ENCODE results near the gene C2. TPM values are rescaled to one million over a fixed set of nuclear protein-coding genes. Genes with fewer than 3 reads are reported as not detected.
"Not testable (repeated sequence)": the region's sequence is repeated elsewhere in the genome, so short reads cannot be mapped to it uniquely, and the experiment has no call there.

The C2 gene
- total RNA-seq, 2 experiments from 2014 or later, result 0.97 to 1.0 TPM

DNA sequence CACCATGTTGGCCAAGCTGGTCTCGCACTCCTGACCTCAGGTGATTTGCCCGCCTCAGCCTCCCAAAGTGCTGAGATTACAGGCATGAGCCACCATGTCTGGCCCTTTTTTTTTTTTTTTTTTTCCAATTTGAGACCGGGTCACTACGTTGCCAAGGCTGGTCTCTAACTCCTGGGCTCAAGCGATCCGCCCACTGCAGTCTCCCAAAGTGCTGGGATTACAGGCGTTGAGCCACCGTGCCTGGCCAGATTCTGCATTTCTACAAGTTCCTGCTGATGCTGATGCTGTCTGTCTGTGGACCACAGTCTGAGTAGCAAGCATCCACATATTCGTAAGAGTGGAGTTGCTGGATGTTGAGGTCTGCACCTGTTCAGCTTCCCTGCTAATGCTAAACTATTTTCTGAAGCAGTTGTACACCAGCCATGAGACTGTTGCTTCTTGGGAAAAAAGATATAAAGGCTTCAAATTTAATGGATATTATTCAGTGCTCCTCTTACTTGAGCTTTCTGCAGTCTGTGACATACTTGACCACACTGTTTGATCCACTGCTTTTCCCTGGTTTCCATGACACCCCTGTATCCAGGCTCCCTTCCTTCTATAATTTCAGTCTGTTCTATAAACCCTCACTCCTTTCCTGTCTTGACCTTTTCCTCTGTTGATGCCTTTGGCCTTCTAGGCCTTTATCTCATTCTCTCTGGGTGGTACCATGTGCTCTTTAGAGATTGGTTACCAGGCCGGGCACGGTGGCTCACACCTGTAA is 15.5 kb upstream of the C2 start:
- intact Hi-C loops (cut with micrococcal nuclease), result no loop called here
- H3K9me3 Mint-ChIP-seq, result no peaks in the 10 kb centered on the region

DNA sequence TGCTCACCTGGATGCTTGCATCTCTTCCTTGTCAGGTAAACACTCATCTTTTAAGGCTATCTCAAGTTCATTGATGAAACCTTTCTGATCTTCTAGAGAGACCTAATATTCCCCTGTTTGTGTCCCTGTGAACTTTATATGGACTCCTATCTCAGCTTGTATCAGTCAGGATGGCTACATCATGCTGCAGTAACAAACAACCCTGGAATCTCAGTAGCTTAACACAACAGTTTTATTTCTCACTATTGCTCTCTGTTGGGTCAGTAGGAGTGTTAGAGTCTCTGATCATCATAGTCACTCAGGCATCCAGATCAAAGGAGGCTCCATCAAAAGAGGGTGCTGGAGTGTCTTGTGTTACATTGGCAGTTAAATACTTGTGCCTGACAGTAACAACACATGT is 12.2 kb upstream of the C2 start:
- Mint-ChIP-seq H3K36me3 (no peaks in the 10 kb centered on the region), H3K4me1 (ENCODE audit: low read depth) (peaks cover 6% of the 10 kb centered on the region), H3K9me3 (no peaks in the 10 kb centered on the region), H3K4me3 (no peak overlapping the region), H3K27me3 (peaks cover 3% of the 10 kb centered on the region), H3K27ac (no peak overlapping the region)
- DNase-seq, result no peak
- CTCF ChIA-PET, result no interaction called here
- intact Hi-C loops (cut with micrococcal nuclease), result no loop called here
- POLR2A ChIA-PET, result no interaction called here

More for the DNA sequence above, 15.5 kb upstream of the C2 start:
- CTCF ChIA-PET, result interaction anchor here (1.4 kb wide), 1 partner anchor 8 kb away, joined by 3 read pairs; no protein-coding TSS in a partner anchor
- Mint-ChIP-seq H3K27me3 (peaks cover 3% of the 10 kb centered on the region), H3K4me1 (ENCODE audit: low read depth) (peaks cover 12% of the 10 kb centered on the region), H3K27ac (no peak overlapping the region), H3K36me3 (no peaks in the 10 kb centered on the region), H3K4me3 (no peak overlapping the region)
- POLR2A ChIA-PET, result interaction anchor here (1.1 kb wide), 1 partner anchor 14 kb away, joined by 3 read pairs; the partner anchor contains the start of gene EHMT2
- no peak for DNase-seq

DNA sequence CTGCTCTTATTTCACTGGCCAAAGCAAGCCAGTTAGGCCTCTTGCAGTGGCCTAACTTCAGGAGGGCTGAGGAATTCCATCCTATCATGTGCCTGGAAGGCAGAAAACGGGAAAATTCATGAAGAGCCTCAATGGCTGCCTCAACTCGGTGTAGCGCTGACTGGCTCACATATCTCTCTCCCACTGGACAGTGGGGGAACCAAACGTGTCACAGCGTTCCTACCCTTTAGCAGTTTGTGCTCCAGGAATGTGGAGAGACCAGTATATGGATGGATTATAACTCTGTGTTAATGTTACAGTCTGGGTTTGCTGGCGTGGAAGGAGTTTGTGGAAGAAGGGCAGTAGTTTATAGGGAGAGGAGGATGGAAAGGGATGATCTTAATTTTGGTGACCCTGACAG is 11.8 kb upstream of the C2 start:
- CTCF ChIA-PET, result no interaction called here

DNA sequence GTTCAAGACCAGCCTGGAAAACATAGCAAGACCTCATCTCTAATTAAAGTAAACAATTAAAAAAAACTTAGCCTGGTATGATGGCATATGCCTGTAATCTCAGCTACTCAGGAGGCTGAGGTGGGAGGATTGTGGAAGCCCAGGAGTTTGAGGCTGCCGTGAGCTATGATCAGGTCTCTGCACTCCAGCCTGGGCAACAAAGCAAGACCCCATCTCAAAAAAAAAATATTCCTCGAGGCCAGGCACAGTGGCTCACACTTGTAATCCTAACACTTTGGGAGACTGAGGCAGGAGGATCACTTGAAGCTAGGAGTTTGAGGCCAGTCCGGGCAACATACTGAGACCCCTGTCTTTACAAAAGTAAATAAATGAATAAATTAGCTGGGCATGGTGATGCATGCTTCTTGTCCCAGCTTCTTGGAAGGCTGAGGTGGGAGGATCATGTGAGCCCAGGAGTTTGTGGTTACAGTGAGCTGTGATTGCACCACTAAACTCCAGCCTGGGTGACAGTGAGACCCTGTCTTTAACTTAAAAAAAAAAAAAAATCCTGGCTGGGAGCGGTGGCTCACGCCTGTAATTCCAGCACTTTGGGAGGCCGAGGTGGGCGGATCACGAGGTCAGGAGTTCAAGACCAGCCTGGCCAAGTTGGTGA is 9.3 kb upstream of the C2 start:
- no peaks in the 10 kb centered on the region for H3K36me3 Mint-ChIP-seq
- peaks cover 3% of the 10 kb centered on the region for H3K27me3 Mint-ChIP-seq
- no peaks in the 10 kb centered on the region for H3K9me3 Mint-ChIP-seq
- H3K4me1 Mint-ChIP-seq (ENCODE audit: low read depth), result no peaks in the 10 kb centered on the region
- H3K27ac Mint-ChIP-seq, result no peak overlapping the region
- POLR2A ChIA-PET, result interaction anchor here (0.8 kb wide), 1 partner anchor 260 kb away, joined by 4 read pairs; no protein-coding TSS in a partner anchor
- no peak for DNase-seq
- H3K4me3 Mint-ChIP-seq, result no peak overlapping the region
- intact Hi-C loops (cut with micrococcal nuclease), result no loop called here
- CTCF ChIA-PET, result no interaction called here

More for the DNA sequence above, 11.8 kb upstream of the C2 start:
- H3K4me1 Mint-ChIP-seq (ENCODE audit: low read depth), result peaks cover 4% of the 10 kb centered on the region
- peaks cover 3% of the 10 kb centered on the region for H3K27me3 Mint-ChIP-seq
- no peak overlapping the region for H3K27ac Mint-ChIP-seq
- POLR2A ChIA-PET, result no interaction called here
- no peaks in the 10 kb centered on the region for H3K9me3 Mint-ChIP-seq
- intact Hi-C loops (cut with micrococcal nuclease), result no loop called here
- no peak overlapping the region for H3K4me3 Mint-ChIP-seq
- no peak for DNase-seq
- no peaks in the 10 kb centered on the region for H3K36me3 Mint-ChIP-seq

DNA sequence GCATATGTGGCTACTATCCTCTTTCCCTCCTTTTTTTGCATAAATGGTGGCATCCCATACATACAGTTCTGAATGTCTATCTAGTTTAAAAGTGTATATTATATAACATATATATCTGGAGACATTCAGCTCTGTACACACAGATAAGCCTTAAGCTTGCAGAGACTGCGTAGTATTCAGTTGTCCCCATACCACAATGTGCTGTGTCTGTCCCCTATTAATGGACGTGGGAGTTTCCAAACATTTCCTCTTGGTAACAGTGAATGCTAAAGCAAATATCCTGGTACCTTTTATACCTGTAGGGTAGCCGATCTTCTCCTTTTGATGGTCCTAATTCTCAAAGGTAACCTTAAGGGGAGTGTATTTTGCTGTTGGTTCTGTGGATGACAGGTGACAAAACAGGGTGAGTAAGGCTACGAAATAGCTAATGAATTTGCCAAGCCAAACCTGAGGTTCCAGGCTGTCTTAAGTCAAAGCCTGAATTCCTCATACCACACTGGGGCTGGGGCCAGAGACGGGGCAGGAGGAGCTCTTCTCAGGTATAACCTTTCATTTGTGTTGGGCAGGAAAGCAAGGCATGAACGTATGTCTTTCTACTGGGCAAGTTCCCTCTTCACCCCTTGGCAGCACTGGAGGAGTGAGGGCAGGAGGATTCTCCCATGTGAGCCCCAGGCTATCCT is 7.8 kb upstream of the C2 start:
- ChIA-PET POLR2A (no interaction called here), CTCF (interaction anchor here (1.4 kb wide), 1 partner anchor 33 kb away, joined by 3 read pairs; no protein-coding TSS in a partner anchor)
- Mint-ChIP-seq H3K36me3 (no peaks in the 10 kb centered on the region), H3K9me3 (no peaks in the 10 kb centered on the region), H3K27ac (no peak overlapping the region), H3K27me3 (peaks cover 3% of the 10 kb centered on the region), H3K4me1 (ENCODE audit: low read depth) (no peaks in the 10 kb centered on the region), H3K4me3 (no peak overlapping the region)
- no peak for DNase-seq
- intact Hi-C loops (cut with micrococcal nuclease), result no loop called here

DNA sequence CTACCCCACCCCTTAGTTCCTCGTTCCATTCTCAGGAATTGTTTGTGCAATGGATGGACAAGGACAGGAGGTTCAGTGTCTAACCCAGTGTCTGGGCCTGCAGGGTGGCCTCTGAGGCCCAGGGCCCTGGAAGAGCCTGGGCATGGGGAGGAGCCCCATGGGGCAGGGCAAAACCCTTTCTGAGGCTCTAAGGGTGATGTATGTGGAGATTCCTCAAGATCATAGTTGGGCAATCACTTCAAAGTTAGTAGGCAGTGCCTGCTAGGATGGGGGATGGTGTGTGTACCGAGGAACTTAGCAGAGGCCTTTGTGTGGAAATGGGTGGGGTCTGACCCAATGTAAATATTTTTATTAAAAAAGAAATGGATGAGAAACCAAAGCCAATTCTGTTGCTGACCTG is 6.7 kb upstream of the C2 start:
- CTCF ChIA-PET, result no interaction called here
- Mint-ChIP-seq H3K27me3 (peaks cover 2% of the 10 kb centered on the region), H3K4me1 (ENCODE audit: low read depth) (no peaks in the 10 kb centered on the region)

DNA sequence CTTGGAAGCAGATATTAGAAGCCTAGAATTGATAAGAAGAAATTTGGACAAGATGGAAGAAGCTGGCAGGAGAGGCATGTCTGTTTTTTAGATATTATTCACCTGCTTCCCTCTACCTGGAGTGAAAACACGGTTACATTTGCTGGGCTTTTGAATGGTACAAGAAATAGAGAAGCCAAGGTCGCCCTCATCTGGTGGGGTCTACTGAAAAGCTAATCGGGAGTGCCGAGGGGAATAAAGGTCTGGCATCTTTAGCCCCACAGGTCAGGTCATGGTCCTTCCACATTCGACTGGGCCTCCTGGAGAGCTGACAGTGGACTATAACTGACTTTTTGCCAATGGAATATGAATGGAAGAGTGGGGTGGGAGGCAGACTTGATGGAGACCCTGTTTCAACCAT is 4.6 kb upstream of the C2 start:
- intact Hi-C loops (cut with micrococcal nuclease), result no loop called here
- POLR2A ChIA-PET, result no interaction called here
- H3K4me1 Mint-ChIP-seq (ENCODE audit: low read depth), result no peaks in the 10 kb centered on the region
- no peaks in the 10 kb centered on the region for H3K27me3 Mint-ChIP-seq
- H3K9me3 Mint-ChIP-seq, result no peaks in the 10 kb centered on the region
- peak; percentile 56 for DNase-seq
- no peak overlapping the region for H3K4me3 Mint-ChIP-seq
- CTCF ChIA-PET, result interaction anchor here (0.6 to 1.1 kb wide), 4 partner anchors 60 to 273 kb away, joined by 3 read pairs; no protein-coding TSS in a partner anchor
- H3K27ac Mint-ChIP-seq, result no peak overlapping the region
- H3K36me3 Mint-ChIP-seq, result no peaks in the 10 kb centered on the region

More for the DNA sequence above, 6.7 kb upstream of the C2 start:
- no peak for DNase-seq
- POLR2A ChIA-PET, result no interaction called here
- Mint-ChIP-seq H3K4me3 (no peak overlapping the region), H3K9me3 (no peaks in the 10 kb centered on the region), H3K36me3 (no peaks in the 10 kb centered on the region), H3K27ac (no peak overlapping the region)
- intact Hi-C loops (cut with micrococcal nuclease), result no loop called here

DNA sequence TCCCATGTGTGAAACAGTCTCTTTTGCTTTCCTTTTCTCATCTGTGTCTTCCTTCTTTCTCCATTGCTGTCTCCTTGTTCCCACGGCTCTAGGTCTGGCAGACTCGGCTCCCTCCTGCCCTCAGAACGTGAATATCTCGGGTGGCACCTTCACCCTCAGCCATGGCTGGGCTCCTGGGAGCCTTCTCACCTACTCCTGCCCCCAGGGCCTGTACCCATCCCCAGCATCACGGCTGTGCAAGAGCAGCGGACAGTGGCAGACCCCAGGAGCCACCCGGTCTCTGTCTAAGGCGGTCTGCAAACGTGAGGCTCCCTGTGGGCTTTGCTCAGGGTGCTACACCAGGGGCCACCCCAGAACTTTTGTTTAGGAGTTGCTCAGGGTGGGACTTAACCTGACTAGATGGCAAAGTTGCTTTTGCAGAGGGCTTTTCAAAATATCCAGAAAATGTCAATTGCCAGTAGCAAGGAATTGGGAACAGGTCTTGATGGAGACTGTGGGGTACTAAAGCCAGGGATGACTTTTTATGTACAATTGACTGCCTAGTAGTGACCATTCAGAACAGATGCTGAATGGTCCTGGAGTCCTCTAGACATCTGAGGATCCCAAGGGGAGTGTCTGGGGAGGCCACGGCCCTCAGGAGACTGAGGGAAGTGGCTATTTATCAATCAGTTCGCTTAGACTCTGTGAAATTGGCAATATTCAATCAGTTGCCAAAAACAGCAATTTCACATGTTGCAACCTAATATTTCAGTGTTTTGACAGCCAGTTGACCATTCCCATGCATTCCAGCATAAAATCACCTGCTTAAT is 550 bp downstream of the C2 start:
- POLR2A ChIA-PET, result no interaction called here
- no peaks in the 10 kb centered on the region for H3K4me1 Mint-ChIP-seq (ENCODE audit: low read depth)
- intact Hi-C loops (cut with micrococcal nuclease), result no loop called here
- no peaks in the 10 kb centered on the region for H3K9me3 Mint-ChIP-seq
- no peak overlapping the region for H3K27ac Mint-ChIP-seq
- H3K4me3 Mint-ChIP-seq, result no peak overlapping the region
- H3K27me3 Mint-ChIP-seq, result no peaks in the 10 kb centered on the region
- no peaks in the 10 kb centered on the region for H3K36me3 Mint-ChIP-seq
- CTCF ChIA-PET, result no interaction called here
- DNase-seq, result no peak

DNA sequence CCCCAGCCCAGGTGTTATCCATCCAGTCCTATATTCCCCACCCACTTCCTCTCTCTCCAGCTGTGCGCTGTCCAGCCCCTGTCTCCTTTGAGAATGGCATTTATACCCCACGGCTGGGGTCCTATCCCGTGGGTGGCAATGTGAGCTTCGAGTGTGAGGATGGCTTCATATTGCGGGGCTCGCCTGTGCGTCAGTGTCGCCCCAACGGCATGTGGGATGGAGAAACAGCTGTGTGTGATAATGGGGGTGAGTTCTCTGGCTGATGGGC is 1.1 kb downstream of the C2 start:
- DNase-seq, result no peak
- H3K9me3 Mint-ChIP-seq, result no peaks in the 10 kb centered on the region
- peaks cover 2% of the 10 kb centered on the region for H3K27me3 Mint-ChIP-seq
- H3K27ac Mint-ChIP-seq, result no peak overlapping the region
- no peaks in the 10 kb centered on the region for H3K36me3 Mint-ChIP-seq
- intact Hi-C loops (cut with micrococcal nuclease), result no loop called here
- no peak overlapping the region for H3K4me3 Mint-ChIP-seq
- ChIA-PET CTCF (interaction anchor here (0.5 kb wide), 1 partner anchor 15 kb away, joined by 3 read pairs; no protein-coding TSS in a partner anchor), POLR2A (no interaction called here)
- H3K4me1 Mint-ChIP-seq (ENCODE audit: low read depth), result no peaks in the 10 kb centered on the region

DNA sequence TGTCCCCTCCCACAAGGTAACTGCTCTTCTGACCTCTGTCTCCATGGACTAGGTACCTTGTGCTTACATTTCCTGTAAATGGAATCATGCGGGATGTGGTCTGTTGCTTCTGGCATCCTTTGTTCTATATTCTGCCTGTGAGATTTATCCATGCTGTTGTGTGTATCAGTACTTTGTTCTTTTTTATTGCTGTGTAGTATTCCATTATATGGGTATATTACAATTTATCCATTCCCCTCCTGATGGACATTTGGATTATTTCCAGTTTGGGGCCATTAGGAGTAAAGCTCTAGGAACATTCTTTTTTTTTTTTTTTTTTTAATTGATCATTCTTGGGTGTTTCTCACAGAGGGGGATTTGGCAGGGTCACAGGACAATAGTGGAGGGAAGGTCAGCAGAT is 3.4 kb downstream of the C2 start:
- no peaks in the 10 kb centered on the region for H3K4me1 Mint-ChIP-seq (ENCODE audit: low read depth)
- intact Hi-C loops (cut with micrococcal nuclease), result no loop called here
- no peak overlapping the region for H3K4me3 Mint-ChIP-seq
- no peaks in the 10 kb centered on the region for H3K9me3 Mint-ChIP-seq
- H3K27ac Mint-ChIP-seq, result no peak overlapping the region
- DNase-seq, result no peak
- peaks cover 2% of the 10 kb centered on the region for H3K27me3 Mint-ChIP-seq
- H3K36me3 Mint-ChIP-seq, result no peaks in the 10 kb centered on the region
- ChIA-PET CTCF (interaction anchor here (0.6 kb wide), 1 partner anchor 22 kb away, joined by 3 read pairs; no protein-coding TSS in a partner anchor), POLR2A (no interaction called here)

DNA sequence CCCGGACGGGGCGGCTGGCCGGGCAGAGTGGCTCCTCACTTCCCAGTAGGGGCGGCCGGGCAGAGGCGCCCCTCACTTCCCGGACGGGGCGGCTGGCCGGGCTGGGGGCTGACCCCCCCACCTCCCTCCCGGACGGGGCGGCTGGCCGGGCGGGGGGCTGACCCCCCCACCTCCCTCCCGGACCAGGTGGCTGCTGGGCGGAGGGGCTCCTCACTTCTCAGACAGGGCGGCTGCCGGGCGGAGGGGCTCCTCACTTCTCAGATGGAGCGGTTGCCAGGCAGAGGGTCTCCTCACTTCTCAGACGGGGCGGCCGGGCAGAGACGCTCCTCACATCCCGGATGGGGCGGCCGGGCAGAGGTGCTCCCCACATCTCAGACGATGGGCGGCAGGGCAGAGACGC is 4.6 kb downstream of the C2 start:
- DNase-seq; H3K9me3 Mint-ChIP-seq; H3K27me3 Mint-ChIP-seq; H3K27ac Mint-ChIP-seq; H3K36me3 Mint-ChIP-seq; CTCF ChIA-PET; H3K4me1 Mint-ChIP-seq (ENCODE audit: low read depth); POLR2A ChIA-PET; intact Hi-C loops (cut with micrococcal nuclease); H3K4me3 Mint-ChIP-seq: not testable (repeated sequence)

DNA sequence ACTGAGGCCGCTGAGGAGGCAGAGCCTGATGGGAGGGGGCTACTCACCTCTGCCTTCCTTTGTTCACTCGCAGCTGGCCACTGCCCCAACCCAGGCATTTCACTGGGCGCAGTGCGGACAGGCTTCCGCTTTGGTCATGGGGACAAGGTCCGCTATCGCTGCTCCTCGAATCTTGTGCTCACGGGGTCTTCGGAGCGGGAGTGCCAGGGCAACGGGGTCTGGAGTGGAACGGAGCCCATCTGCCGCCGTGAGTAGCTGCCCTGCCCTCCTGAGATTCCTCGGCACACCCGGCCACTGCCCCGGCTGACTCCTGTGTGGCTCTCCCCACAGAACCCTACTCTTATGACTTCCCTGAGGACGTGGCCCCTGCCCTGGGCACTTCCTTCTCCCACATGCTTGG is 6.0 kb downstream of the C2 start:
- CTCF ChIA-PET, result no interaction called here
- intact Hi-C loops (cut with micrococcal nuclease), result no loop called here

More for the DNA sequence above, 6.0 kb downstream of the C2 start:
- POLR2A ChIA-PET, result no interaction called here
- no peak for DNase-seq
- H3K4me3 Mint-ChIP-seq, result no peak overlapping the region
- H3K4me1 Mint-ChIP-seq (ENCODE audit: low read depth), result no peaks in the 10 kb centered on the region
- H3K27me3 Mint-ChIP-seq, result peaks cover 2% of the 10 kb centered on the region
- H3K36me3 Mint-ChIP-seq, result no peaks in the 10 kb centered on the region
- no peak overlapping the region for H3K27ac Mint-ChIP-seq
- no peaks in the 10 kb centered on the region for H3K9me3 Mint-ChIP-seq

All from activated CD4-positive, alpha-beta memory T cell treated with anti-CD3 and anti-CD28 coated beads for 36 hours (primary cell).